CD4-positive, alpha-beta T cell treated with Interleukin-2 at 100 ng/mL for 4 hours (primary cell): ENCODE measurements around the gene EMX1.

Experiments used
- DNase-seq: peaks from one replicate; pipeline ENCODE4 v3.0.0-alpha.2; 2020; ENCODE audit warnings: low spot score

EMX1 gene

DNA sequence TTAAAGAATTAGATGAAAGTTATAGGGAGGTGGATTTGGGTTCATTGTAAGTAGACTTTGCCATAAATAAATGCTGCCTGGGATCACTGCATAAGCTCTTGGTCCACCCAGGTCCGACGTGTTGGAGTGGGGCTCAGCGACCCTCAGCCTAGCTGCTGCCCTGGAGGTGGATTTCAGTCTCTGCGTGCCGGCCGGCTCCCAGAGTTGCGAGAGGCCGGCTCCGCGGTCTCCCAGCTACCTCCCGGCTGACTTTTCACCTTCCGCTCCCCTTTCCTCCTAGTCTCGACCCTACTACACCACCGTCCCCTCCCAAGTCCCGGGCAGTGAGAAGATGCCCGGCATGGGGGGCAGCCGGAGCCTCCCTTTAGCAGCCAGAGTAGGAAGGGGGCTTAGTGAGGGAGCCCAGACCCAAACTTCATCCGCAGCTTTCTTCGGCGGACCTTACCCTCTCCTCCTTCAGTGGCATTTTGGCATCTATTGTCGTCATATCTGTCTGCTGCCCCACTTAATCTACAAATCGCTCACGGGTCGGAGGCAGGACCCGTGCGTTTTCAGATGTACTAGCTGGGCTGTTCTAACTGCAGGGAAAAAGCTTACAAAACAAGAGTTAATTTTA lies 8.1 kb downstream of the EMX1 start:
- no peak for DNase-seq

DNA sequence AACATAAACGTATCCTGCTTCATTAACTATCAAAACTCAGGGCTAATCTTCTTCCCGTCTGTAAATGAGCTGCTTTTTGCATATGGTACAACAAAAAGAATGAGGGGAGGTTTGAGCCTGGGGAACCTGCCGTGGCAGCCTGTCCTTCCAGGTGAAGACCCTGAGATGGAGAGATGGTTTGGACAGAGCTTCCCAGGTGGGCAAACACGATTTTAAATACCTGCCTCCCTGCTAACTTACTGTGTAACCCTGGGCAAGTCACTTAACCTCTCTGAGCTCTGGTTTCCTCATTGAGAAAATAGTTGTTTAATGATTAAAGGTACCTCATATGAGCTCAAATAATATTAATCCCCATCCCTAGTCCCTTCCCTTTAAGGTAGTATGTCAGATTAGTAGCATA lies 9.0 kb downstream of the EMX1 start:
- no peak for DNase-seq

DNA sequence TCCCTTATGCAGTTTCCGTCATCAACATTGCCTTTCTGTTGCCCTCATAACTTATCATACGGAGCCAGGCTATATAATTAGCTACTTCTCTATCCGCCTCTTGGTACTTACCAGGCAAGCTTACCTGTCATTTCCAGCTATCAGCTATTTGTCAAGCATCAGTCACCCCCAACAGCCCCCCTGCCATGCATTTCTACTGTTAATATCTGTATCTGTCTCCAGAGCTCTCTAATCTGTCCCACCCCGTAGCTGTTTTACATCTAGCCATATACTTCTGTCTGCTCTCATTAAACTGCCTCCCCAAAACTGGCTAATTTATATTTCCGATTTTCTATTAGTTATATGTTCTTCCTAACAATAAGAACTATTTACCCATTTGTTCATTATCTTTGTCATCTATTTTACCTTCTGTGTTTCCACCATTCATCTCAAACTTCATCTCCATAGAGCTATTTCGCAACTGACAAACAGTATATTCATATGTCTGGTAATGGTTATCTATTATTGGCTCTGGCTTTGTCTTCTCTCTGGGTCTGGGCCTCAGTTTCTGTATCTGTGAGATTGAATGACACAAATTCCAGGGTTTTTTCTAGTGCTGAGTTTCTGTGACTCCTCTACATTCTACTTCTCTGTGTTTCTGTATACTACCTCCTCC lies 9.6 kb downstream of the EMX1 start:
- no peak for DNase-seq

DNA sequence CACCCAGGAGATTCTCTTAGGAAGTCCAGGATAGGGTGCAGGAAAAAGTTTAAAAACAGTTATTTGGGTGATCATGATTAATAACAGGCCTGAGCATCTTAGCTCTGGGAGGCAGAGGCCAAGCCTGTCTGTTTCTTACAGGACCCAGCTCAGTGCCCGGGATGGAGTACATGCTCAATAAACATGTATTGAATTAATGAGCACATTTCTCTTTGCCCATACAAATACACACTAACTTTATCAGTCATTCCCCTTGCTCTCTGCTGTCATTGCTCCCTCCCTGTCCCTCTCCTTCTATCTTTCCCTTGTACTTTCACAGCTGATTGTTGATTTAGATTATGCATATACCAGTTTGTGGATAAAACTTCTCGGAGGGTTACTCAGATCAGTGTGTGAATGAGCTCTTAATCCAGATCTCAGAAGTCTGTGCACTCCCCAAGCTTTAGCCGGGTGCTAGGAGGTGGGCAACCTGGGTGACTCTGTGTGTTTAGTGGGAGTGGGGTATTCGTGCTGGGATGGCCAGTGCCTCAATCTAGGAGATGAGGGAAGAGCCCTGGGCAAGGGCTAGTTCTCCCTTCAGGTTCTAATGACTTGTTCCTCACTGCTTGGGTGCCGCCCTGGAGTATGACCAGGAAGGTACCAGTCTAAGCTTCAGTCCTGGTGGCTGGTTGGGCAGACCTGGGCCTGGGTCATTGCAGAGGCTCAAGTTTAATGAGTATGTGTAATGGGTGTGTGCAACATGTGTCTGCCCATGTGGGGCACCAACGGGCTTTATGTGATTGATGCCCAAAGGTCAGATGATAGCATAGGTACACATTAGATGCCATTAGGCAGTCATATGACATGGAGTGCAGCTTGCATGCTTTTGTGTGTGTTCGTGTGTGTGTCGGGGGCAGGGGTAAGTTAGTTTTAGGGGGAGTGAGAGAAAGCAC lies 10.6 kb downstream of the EMX1 start:
- no peak for DNase-seq

DNA sequence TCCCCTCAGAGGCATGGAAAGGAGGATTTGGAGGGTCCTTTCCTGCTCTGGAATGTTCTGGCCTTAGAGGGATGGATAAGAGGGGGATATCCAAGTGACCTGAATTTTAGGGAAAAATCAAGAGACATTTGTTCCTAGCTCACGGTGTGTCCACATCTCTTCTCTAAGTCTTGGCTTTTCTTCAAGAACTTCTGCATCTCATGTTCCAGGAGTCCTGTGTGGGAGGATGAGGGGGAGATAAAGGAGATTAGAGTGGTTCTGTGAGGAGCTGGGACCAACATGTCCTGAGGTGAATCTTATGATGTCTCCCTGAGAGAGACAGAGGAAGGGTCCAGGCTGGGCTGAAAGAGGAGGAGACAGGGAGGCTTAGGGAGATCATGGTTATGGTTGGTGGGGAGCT lies 11.7 kb downstream of the EMX1 start:
- no peak for DNase-seq

DNA sequence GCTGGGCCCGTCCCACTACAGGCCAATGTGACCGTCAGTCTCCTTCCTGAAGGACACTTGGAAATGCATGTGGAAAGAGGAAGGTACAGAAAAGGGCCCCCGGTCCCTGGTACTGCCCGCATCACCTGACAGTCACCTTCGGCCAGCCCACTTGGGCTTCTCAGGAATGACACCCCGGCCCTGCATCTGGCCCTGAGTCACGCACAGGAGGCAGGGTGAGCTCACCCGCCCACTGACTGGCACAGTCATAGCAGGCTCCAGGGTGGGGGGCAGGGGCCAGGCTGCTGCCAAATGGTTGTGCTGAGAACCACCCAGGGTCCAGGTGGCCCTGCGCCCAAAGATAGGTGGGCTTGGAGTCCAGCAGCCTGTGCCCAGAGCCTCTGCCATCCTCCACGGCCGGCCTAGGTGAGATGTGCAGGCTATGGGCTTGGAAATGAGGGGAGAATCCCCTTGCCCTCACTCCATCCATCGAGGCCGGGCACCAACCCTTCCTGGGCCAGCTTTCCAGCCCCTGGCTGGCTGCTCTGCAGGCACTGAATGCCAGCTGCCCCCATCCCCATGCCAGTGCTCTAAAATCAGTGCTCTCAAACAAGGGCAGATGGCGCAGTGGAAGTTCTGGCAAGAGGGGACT lies 14.1 kb downstream of the EMX1 start:
- DNase-seq: no peak

DNA sequence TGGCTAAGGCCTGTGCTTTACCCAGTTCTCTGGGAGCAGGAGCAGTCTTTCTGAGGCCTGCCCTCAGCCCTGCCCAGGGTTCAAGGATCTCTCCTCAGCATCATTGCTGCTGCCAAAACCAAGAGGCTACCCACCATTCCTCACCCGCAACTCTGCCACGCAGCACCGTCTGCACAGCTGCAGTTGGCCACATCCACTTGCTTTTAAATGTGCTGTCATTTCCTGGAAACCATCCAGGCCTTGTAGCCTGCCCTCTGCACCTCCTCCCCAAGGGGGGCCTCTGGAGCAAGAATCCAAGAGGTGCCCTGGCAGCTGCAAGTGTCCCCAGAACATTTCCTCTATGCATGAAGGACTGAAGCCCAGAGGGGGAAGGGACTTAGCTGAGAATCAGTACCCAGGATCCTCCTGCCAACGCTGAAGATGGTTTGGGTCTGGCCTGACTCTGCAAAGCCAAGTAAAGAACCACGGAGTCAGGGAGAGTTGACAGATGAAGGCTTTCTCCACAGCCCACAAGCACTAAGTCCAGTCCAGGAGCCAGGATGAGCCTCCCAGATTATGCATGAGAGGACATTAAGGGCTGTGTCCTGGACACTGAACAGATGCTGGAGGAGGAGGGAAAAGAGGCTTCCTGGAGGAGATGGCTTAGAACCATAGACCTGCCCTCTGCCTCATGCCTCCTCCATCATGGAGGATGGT lies 14.9 kb downstream of the EMX1 start:
- no peak for DNase-seq

DNA sequence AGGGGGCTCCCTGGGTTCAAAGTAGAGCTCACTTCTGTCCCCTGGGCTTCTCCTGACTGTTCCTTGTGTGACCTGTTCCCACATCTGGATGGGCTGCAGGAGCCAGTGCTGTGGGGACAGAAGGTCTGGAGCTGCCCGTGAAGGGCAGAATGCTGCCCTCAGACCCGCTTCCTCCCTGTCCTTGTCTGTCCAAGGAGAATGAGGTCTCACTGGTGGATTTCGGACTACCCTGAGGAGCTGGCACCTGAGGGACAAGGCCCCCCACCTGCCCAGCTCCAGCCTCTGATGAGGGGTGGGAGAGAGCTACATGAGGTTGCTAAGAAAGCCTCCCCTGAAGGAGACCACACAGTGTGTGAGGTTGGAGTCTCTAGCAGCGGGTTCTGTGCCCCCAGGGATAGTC lies 15.5 kb downstream of the EMX1 start:
- DNase-seq: no peak

DNA sequence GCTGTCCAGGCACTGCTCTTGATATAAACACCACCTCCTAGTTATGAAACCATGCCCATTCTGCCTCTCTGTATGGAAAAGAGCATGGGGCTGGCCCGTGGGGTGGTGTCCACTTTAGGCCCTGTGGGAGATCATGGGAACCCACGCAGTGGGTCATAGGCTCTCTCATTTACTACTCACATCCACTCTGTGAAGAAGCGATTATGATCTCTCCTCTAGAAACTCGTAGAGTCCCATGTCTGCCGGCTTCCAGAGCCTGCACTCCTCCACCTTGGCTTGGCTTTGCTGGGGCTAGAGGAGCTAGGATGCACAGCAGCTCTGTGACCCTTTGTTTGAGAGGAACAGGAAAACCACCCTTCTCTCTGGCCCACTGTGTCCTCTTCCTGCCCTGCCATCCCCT lies 15.9 kb downstream of the EMX1 start:
- no peak for DNase-seq

DNA sequence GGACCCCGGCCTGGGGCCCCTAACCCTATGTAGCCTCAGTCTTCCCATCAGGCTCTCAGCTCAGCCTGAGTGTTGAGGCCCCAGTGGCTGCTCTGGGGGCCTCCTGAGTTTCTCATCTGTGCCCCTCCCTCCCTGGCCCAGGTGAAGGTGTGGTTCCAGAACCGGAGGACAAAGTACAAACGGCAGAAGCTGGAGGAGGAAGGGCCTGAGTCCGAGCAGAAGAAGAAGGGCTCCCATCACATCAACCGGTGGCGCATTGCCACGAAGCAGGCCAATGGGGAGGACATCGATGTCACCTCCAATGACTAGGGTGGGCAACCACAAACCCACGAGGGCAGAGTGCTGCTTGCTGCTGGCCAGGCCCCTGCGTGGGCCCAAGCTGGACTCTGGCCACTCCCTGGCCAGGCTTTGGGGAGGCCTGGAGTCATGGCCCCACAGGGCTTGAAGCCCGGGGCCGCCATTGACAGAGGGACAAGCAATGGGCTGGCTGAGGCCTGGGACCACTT lies 16.4 kb downstream of the EMX1 start:
- no peak for DNase-seq

DNA sequence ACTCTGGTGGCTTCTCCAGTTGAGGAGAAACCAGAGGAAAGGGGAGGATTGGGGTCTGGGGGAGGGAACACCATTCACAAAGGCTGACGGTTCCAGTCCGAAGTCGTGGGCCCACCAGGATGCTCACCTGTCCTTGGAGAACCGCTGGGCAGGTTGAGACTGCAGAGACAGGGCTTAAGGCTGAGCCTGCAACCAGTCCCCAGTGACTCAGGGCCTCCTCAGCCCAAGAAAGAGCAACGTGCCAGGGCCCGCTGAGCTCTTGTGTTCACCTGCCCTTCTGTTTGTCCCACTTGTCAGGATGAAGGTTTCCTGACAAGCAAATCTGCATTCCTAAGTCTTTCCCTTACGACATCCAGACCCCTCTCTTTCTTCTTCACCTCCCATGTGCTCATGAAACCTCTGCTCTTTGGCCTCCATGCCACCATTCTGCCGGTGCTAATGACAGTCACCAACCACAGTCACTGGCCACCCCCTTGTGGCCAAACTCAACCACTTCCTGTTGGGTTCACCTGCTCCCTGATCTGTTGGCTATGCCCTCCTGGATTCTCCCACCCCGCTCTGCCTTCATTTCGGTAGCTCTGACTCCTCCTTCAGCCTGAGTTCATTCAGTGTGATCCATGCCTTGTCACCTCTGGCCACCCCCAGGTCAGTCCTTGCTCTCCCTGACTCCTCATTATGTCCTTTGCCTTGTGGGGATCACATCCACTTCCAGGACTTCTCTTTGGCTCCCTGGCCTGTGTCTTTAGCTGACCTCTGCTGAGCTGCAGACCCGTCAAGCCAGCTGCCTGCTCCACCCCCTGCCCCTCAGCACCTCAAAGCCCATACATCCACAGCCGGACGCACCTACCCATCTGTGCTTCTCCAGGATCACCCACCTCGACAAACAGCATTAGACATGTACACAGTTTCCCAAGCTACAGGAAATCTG lies 17.6 kb downstream of the EMX1 start:
- DNase-seq: no peak

DNA sequence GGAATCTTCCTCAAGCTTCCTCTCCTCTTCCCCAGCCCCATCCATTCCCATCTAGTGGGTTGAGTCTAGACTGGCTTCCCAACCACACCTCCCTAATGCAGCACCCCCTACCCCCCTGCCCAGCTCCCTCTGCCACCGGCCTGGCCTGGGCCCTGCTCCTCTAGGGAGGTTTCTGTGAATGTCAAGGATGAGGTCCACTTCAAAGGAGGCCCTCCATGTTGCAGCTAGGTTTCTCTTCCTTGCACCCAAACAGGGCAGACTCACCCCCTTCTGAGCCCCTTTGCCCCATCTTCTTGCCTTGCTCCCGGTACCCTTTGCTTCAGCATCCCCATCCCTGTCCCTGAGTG lies 18.3 kb downstream of the EMX1 start:
- DNase-seq: no peak

DNA sequence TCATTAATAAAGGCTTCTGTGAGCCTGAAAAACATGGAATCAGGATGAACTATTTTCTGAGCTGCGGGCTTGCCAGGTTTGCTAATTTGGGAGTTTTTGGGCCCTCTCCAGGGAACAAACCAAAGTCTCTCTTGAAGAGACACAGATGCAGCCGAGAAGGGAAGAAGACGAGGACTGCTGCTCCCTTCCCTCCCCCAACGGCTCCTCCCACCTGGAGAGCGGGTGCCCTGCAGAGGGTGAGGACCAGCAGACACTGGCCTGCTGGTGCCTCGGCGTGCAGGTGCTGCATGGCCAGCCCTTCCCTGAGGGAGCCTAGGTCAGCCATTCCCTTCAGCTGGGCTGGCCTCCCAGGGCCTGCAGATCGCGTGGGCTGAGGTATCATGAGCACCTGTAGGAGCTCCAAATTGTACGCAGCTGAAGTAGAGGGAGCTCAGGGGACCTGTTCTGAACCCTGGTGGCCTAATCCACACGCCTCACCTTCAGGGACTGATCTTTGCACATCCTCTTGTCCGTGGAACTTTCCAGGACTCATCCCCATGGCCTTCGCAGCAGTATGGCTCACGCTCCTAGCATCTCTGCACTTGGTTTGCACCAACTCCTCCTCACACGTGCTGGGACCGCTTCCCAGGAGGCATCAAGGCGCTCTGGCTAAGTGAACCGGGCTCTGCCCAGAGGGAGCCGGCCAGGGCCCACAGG lies 19.5 kb downstream of the EMX1 start:
- no peak for DNase-seq

DNA sequence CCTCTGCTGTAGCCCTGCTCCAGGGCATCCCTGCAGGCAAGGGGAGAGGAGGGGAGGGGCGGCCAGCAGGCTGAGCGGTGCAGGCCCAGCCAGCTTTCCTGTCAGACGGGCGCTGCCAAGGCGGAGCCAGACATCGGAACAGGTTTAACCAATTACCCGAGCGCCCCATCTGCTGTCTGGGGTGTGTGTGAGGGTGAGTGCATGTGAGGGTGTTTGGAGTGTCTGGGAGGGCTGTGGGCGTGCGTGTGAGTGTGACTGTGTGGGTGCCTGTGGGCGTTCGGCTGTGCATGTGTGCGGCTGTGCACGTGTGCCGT lies 20.0 kb downstream of the EMX1 start:
- no peak for DNase-seq

DNA sequence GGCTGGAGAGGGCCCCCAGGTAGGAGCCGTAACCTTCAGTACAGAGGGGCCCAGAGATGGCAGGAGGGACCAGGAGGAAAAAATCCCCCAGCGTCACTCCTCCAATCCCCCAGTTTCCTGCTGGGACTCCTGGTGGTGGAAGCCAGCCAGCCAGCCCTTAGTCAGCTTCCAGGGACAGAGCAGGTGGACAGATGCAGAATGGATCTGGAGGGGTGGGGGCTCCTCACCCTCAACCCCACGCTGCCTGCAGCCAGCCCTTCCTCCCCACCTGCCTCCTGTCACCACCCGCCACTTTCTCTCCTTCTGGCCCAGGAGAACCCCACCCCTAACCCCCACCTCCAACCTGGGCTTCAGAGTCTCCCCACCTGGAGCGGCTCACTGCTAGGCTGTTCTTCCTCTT lies 21.1 kb downstream of the EMX1 start:
- DNase-seq: no peak

DNA sequence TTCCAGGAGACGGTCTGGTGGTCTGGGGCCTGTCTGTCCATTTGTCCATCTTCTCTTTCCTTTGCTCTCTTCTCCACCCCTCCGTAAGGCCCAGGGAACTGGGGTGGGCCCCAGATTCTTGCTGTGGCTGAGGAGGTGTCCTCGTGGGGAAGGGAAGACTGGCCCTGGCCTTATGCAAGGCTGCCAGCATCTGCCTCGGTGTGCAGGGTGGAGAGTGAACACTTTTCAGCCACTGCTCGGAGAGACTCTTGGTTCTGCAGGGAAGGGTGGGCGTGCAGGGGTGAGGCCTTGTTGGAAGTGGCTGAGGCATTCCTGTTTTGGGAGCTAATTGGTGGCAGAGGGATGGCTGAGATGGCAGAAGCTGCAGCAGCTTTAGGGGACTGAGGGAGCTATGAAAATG lies 23.0 kb downstream of the EMX1 start:
- no peak for DNase-seq

DNA sequence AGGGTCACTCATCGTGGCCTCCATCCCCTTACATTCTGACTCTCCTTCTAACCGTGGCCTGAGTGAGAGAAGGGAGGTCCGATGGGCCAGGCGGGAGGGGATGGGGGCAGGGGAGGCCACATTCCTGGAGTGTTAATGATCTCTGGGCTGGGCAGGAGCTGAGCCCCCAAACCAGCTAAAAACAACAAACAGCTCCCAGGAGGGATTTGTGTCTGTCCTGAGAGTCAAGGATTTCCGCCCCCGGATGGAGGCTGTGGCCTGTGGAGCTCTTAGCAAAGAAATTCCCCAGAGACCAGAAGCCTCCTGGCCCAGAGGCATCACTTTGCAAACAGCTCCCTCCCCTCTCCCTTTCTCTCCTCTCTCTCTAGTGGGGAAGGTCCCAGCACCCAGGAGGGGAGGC lies 23.5 kb downstream of the EMX1 start:
- no peak for DNase-seq

DNA sequence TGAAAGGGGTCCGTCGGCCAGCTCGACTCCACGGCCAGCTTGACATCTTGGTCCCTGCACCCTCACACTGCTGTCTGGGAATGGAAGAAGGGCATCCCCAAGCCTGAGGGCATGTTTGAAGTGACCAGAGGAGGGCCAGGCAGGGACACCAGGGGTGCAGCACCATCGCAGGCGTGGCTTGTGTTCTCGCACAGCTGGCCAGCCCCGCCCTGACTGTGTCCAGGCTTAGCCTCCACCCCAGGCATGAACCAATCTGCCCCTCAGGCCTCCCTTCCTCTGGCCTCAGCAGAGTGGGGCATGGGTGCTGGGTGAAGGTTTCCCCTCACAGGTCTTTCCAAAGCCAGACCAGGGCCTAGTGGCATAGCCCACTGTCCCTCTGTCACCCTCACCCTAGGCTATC lies 25.0 kb downstream of the EMX1 start:
- no peak for DNase-seq

DNA sequence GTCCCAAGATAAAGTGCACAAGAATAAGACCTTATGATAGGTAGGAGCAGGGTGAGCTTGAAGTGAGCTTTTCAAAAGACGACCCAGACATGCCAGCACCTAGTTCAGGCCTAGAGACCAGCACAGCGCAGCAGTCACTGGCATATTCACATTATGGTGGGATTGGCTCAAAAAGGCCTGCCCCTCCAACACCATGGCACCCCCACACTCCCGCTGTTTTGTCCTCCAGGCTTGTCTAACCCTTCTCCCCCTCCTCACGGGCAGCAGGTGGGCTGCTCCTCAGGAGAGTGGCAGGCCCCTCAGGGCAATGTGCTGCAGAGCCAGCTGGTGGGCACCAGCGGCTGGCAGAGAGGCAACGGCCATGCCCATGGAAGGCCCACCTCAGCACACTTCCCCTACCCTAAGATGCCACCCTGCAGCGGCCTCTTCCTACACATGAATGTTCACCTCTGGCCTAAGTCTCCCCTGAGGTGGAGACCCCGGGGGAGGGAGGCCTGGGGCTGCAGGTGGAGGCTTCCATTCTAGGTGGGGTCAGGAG lies 25.6 kb downstream of the EMX1 start:
- DNase-seq: no peak
